UCSD-AML1 (cell line): ENCODE measurements around the gene ZDHHC9.

Experiments used
- DNase-seq: peaks from one replicate; lab custom pipeline; 2025; ENCODE audit not compliant: unreplicated experiment; lab: John Stamatoyannopoulos, UW

Gene ZDHHC9

DNA sequence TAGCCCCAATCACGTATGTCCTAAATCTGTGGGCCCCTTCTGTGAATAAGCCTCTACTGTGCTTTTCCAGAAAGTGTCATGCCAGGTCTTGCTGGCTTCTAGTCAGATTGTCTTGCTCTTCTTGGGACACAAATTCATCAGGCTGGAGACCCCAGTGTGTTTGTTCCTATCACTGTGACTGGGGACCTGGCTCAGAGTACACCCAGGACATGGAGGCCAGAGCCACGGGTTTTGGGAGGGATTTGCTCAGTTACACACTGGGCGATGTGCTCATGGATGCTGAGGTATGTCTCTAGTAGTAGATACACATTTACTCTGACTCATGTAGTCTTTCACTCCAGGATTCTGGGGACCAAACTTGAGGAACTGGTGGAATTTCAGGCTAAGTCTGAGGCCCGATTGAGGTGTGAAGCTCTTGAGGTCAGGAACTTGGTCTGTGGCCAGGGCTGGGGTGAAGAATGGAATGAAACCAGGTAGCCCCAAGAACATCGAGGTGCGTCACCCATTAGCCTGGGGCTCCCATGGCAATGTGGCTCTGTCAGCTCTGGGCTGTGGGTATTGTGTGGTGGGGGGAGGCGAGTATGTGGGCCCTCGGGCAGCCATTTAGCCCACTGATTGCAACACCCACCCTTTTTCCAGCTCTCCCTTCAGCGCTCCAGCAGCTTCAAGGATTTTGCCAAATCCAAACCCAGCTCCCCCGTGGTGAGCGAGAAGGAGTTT is 56.2 kb downstream of the ZDHHC9 start:
- no peak for DNase-seq

DNA sequence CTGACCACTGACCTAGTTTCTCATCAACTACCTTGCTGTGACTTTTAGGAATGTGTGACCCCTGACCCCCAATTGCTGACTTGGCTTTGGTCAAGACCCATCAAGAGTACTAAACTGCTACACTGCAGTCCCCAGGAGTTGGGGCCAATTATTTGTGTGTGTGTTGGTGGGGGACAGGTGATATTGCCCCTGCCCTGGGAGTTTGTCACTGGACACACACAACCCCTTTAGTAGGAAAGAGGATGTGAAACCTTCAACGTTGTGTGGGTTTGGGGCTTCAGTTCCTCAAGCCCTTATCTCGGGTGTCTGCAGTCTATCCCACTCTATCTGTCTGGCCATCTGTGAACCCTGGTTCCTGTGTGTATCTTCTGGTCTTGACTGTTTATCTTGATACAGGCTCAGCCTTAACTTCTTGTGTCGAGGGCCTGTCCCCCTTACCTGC is 57.5 kb downstream of the ZDHHC9 start:
- DNase-seq = no peak

DNA sequence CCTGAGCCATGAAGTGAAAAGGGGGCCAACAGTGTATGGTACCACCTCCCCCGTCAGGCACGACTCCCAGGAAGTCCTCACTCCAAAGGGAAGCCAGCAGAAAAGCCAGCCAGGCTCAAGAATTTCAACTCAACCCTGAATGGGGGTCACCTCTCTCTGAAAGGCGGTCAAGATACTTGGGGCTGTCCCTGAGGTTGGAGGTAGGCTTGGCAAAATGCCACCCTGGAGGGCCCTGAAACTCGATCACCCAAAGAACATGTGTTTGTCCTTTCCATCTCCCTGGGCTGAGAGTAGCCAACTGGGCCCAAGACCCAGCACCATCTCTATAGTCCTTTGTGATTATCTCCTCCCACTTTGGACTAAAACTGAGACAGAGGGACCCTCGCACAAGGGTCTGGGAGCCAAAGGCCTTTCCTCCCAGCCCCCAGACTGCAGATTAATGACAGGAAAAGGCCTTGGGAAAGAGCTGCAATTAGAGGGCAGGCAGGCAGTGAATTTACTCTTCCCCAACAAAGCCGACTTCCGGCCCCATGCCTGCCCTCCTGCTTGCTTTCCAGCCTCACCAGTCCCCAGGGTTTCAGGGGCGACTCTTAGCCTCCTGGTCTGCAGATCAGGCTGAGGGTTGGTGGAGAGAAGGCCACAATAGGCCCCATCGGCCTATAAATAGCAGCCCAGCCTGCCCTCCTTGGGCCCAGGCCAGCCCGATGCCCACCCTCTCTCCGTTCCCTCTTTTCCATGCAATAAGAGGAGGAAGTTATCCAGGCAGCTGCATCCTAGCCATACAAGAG is 58.3 kb downstream of the ZDHHC9 start:
- peak; percentile 28 for DNase-seq

- no peak for DNase-seq
These were observed 59.3 kb downstream of the ZDHHC9 start for GRCh38 chrX:129784371-129784770.

- no peak for DNase-seq
These were observed 60.4 kb downstream of the ZDHHC9 start for GRCh38 chrX:129783291-129783713.

DNA sequence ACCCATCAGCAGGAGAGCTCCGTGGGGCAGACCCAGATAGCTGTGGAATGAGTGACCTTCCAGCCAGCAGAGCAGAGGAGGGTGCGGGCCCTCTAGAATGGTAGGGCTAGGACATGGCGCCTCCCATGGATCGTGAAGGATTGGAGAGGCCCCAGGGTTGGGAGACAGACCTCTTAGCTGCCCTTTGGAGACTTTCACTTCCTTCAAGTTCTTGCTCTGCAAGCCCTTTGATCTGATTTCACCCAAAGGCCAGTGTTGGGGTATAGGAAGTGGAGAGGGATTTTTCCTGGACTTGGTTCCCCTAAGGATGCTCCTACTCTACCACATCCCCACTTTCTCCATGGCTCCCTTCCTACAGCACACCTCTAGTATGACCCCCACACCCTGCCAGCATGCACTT is 61.0 kb downstream of the ZDHHC9 start:
- DNase-seq = no peak

DNA sequence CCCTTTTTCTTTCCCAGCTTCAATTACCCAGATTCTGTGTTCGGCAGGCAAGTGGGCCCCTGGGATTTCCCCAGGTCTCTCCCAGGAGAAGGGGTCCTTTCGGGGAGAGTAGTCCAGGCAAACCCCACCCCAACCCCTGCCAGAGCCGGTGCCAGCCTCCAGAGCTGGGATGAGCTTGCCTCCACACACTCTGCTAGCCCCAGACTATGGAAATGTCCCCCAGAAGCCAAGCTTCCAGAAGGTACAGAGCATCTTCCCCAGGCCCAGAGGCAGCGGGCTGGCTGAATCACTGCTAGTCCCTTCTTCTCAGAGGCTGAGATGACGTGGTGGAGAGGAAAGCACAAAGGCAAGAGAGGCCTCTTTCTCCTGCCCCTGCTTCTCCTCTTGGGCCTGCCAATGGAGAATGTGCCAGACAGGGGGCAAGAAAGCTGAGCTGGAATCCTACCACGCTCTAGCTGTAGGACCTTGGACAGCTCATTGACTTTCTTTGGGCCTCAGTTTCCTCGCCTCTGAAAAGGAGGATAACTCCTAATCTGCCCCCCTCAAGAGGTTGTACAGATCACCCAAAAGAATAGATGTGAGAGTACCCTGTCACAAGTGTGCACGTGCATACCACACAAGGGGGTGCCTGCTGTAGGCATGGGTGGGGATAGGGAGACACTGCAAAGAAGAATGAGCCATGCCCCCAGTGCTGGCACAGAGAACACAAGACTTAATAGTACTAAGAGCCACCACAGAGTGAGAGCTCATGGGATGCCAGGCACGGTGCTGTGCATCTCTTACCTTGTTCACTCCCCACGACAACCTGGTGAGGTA is 61.8 kb downstream of the ZDHHC9 start:
- no peak for DNase-seq

DNA sequence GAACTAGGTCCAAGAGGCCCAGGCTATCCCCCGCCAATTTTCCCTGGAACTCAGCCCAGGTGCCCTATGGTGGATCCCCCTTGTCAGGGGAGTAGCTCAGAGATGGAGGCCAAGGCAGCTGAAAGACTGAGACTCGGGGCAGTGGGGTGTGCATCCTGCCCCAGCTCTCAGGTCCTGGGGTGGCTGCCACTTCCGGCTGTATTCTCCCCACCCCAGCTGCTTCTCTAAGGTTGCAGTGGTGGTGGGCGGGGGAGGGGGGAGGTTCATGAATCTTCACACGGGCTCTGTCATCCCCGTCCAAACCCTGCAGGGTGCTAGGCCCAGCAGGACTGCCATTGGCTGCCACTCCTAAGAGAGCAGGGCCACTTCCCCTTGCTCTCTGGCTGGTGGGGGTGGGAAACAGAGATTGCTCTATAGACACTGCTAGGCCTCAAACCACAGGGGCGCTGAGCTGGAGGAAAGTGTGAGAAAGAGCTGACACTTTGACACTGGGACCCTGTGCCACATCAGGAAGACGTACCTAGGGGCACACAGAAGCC is 62.5 kb downstream of the ZDHHC9 start:
- DNase-seq = peak; percentile 52

- no peak for DNase-seq
These were observed 63.1 kb downstream of the ZDHHC9 start for GRCh38 chrX:129780441-129781105.

DNA sequence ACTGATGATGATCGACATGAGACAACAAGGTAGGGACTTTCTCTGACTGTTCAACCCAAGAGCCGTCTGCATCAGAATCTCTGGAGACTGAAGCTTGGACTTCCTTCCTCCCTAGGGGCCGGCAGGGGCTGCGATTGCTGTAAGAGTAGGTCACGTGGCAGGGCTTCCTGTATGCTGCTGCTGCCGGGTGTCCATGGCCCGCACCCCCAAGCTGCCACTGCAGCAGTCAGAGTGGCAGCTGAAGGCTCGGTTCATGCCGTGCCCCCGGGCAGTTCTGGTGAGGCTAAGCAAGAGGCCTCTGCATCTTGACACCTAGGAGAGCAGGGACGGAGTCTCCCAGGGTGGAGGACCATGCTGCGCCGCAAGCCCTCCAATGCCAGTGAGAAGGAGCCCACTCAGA is 63.9 kb downstream of the ZDHHC9 start, which contains the start of gene SASH3:
SASH3 (plus strand) TSS at position 203 of the 400 bp plus-strand sequence; CDS start at position 352, 149 bp downstream.
- DNase-seq = peak; percentile 67

DNA sequence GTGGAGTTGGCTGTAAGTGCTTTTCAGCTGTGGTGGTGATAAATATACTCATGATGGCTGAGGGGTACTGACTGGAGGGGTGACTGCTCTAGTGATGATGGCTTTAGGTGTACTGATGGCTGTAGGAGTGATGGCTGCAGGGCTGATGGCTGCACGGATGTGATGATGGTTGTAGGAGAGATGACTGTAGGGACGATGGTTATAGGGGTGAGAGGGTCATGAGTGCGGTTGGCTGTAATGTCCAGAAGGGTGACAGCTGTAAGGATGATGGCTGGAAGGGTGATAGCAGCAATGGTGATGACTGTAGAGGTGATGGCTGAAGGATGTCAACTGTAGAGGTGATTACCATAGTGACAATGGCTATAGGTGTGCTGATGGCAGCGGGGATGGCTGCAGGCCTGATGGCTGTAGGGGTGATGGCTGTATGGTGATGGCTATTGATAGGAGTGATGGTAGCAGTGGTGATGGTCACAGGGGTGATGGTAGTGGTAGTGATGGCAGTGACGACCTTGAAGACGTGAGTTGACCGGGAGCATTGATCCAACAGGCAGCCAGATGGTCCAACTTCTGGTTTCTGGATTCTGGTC is 64.5 kb downstream of the ZDHHC9 start:
- DNase-seq = no peak

DNA sequence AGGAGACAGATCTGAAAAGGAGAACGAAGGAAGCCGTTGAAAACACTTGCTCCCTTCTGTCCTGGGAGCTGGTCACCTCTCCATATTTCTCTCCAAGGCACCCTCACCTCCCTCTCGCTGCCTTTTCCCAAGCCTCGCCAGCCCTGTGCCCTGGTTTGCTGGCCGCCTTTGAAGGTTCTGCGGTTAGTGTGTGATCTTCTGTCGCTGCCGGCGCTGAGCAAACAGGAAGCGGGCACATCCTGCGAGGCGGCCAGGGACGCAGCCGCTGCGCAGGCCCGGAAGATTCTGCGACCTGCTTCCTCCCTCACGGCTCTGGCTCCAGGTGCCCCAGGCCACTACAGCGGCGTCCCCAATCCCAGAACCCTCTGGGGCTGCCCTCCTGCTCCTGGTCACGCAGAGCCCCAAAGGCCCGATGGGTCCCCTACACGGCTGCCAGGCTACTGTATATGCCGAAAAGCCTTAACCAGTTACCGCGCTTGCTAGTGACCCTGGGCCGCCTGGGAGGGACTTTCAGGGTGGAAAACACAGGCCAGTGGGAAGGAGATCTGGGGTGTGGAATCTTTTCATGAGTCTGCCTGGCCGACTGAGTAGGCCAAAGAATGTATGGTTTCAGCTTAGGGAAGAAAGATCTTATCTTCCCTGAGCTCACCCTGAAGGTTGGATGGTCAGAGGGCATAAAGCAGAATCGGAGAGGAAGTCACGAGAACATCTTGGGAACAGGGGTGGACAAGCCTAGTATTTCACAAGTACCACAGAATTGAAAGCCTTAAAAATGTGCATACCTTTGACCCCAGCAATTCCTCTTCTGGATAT is 66.3 kb downstream of the ZDHHC9 start:
- peak; percentile 85 for DNase-seq

GRCh38 chrX:129773649-129774458 is 69.8 kb downstream of the ZDHHC9 start:
- DNase-seq = no peak

DNA sequence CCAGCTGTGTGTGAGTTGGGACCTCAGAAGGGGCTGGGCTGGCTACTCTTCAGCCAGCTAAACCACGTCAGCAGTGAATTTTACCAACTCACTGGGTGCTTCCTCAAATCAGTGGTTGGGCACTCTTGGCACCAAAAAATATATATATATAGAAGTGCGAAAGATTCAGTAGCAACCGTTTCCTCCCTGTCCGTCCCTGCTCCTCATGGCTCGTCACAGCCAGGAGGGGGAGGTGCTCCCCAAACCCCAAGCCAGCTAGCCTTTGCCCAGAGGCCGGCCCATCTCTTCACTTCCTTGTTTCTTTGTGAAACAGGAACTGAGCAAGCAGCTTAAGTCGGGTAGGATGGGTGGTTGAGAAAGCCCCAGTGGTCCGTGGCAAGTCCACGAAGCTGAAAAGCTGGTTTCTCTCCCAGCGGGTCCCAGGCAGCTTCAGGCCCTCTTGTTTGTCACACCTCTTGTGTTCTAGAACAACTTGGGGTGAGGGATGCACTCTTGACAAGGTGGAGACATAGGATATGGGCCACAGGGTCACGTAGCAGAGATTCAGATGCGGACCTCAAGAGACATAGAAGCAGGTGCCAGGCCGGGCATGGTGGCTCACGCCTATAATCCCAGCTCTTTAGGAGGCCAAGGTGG is 70.8 kb downstream of the ZDHHC9 start:
- DNase-seq = peak; percentile 80

GRCh38 chrX:129771266-129771995 is 72.3 kb downstream of the ZDHHC9 start:
- no peak for DNase-seq

- DNase-seq = peak; percentile 57
These were observed 74.1 kb downstream of the ZDHHC9 start for GRCh38 chrX:129769467-129770154.
